Osteocyte (in vitro differentiated cells): Measurements from ENCODE around the gene FTO. TPM values are rescaled to one million over a fixed set of nuclear protein-coding genes. Genes with fewer than 3 reads are reported as not detected.
A peak's percentile ranks its signal among the peaks of the same experiment; 100 is the strongest.

ENCODE experiments used
- DNase-seq: peaks from one replicate; pipeline ENCODE4 v3.0.0; 2021; ENCODE audit warnings: mixed read lengths; ENCODE audit not compliant: unreplicated experiment; ENCODE audit errors: extremely low spot score
- H3K27ac Mint-ChIP-seq: one replicate; pipeline ENCODE4 v1.8.0; 2021; ENCODE audit warnings: mild to moderate bottlenecking, mixed read lengths; ENCODE audit not compliant: unreplicated experiment
- H3K27me3 Mint-ChIP-seq: one replicate; pipeline ENCODE4 v1.8.0; 2021; ENCODE audit warnings: mixed read lengths; ENCODE audit not compliant: unreplicated experiment
- H3K36me3 Mint-ChIP-seq: one replicate; pipeline ENCODE4 v1.8.0; 2021; ENCODE audit warnings: mixed read lengths; ENCODE audit not compliant: unreplicated experiment
- H3K4me1 Mint-ChIP-seq: one replicate; pipeline ENCODE4 v1.8.0; 2021; ENCODE audit warnings: mixed read lengths; ENCODE audit not compliant: unreplicated experiment
- H3K4me3 Mint-ChIP-seq: one replicate; pipeline ENCODE4 v1.8.0; 2021; ENCODE audit warnings: mild to moderate bottlenecking, moderate library complexity, mixed read lengths; ENCODE audit not compliant: unreplicated experiment
- H3K9me3 Mint-ChIP-seq: one replicate; pipeline ENCODE4 v1.8.0; 2021; ENCODE audit warnings: mixed read lengths; ENCODE audit not compliant: unreplicated experiment
- CTCF ChIP-seq: fragments of 200-600 bp; sonication (generic); IDR thresholded peaks from 2 replicates; pipeline ENCODE4 v1.5.0; 2021; ENCODE audit warnings: antibody characterized with exemption, mild to moderate bottlenecking, moderate library complexity
- total RNA-seq: library from RNA; stranded (reverse); gene quantifications from 2 replicates; pipeline ENCODE4 v1.2.1, GENCODE V29; 2021

FTO gene
- total RNA-seq, 1 donor from 2014 or later, result 108 TPM

GRCh38 chr16:54191592-54191991 lies 487.6 kb downstream of the FTO start:
- Mint-ChIP-seq H3K27ac (no peak overlapping the region), H3K9me3 (no peaks in the 10 kb centered on the region), H3K4me1 (no peaks in the 10 kb centered on the region), H3K27me3 (peaks cover 31% of the 10 kb centered on the region), H3K4me3 (no peak overlapping the region), H3K36me3 (no peaks in the 10 kb centered on the region)
- no peak for DNase-seq
- no peak for TF ChIP-seq CTCF

DNA sequence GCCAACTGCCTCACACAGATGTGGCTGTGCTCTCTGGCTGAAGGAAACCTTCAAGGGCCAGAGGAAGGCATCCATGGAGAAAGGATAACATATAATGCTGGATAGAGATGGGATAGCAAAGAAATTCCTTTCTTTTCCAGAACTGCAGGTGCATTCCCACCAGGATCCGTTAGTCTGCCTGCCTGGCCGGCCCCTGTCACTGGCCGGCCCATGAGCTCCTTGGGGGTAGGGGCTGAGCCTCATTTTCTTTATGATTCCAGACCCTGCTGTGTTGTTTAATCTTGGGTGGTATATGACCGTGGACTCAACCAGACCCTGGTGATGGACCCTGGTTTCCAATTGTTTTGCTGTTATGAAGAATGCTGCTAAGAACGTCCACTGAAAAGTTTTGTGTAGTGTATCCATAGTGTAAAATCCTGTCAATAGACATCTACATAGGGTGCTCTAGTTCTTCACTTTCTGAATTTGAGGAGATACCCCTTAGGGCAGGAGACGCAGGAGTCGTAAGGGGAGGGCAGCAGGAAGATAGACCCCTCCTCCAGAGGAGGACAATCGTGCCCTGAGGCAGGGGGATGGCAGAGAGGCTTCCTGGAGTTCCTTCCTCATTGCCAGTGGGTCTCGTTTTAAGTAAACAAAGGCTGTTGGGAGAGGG lies 489.2 kb downstream of the FTO start:
- Mint-ChIP-seq H3K4me1 (no peaks in the 10 kb centered on the region), H3K9me3 (no peaks in the 10 kb centered on the region), H3K27me3 (peaks cover 22% of the 10 kb centered on the region), H3K4me3 (no peak overlapping the region), H3K36me3 (no peaks in the 10 kb centered on the region), H3K27ac (no peak overlapping the region)
- TF ChIP-seq CTCF, result no peak
- no peak for DNase-seq

GRCh38 chr16:54193665-54194333 lies 489.8 kb downstream of the FTO start:
- H3K27ac Mint-ChIP-seq, result no peak overlapping the region
- TF ChIP-seq CTCF, result peak; percentile 56
- no peak overlapping the region for H3K4me3 Mint-ChIP-seq
- H3K36me3 Mint-ChIP-seq, result no peaks in the 10 kb centered on the region
- H3K9me3 Mint-ChIP-seq, result no peaks in the 10 kb centered on the region
- peaks cover 15% of the 10 kb centered on the region for H3K27me3 Mint-ChIP-seq
- H3K4me1 Mint-ChIP-seq, result no peaks in the 10 kb centered on the region
- DNase-seq, result no peak

- H3K9me3 Mint-ChIP-seq, result no peaks in the 10 kb centered on the region
These were observed 490.4 kb downstream of the FTO start for GRCh38 chr16:54194334-54194743.

More at GRCh38 chr16:54194334-54194743, 490.4 kb downstream of the FTO start:
- H3K4me1 Mint-ChIP-seq, result no peaks in the 10 kb centered on the region
- no peak for TF ChIP-seq CTCF
- H3K36me3 Mint-ChIP-seq, result no peaks in the 10 kb centered on the region
- DNase-seq, result no peak
- H3K4me3 Mint-ChIP-seq, result no peak overlapping the region
- no peak overlapping the region for H3K27ac Mint-ChIP-seq
- H3K27me3 Mint-ChIP-seq, result peaks cover 18% of the 10 kb centered on the region
